Erythroblast (primary cell): ENCODE measurements around the gene DIAPH2.

Experiments used
- GATA1 ChIP-seq: IDR thresholded peaks from 2 replicates; pipeline ENCODE4 v1.6.1; 2011; ENCODE audit warnings: low read depth, mild to moderate bottlenecking, control low read depth, low read length, moderate library complexity
- POLR2A ChIP-seq: IDR thresholded peaks from 2 replicates; pipeline ENCODE4 v1.6.1; 2011; ENCODE audit warnings: mild to moderate bottlenecking, low read length

DNA sequence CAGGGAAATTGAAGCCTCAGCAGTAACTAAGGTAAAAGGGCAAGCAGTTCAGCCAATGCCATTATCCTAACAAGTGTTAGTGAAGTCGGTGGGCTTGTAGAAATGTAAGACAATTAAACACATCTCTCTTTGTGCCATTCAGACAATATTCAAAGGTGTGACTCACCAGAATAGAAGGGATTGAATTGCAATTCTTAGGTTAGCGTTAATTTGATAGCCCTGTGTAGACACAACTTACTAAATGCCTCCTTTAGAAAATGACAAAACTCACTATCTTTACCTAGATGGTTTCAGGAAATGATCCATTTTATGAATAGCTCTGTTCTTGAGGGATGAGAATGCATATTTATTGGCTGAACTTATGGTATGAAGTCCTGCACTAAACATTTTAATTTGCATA lies 234.2 kb downstream of the DIAPH2 start:
- TF ChIP-seq POLR2A (no peak), GATA1 (no peak)
